Pons (tissue), 1 donor: ENCODE results near the gene TAS2R50.

ENCODE experiments used
- DNase-seq: peaks from one replicate; pipeline ENCODE4 v3.0.0-alpha.2; 2016; ENCODE audit warnings: low spot score

Gene TAS2R50

DNA sequence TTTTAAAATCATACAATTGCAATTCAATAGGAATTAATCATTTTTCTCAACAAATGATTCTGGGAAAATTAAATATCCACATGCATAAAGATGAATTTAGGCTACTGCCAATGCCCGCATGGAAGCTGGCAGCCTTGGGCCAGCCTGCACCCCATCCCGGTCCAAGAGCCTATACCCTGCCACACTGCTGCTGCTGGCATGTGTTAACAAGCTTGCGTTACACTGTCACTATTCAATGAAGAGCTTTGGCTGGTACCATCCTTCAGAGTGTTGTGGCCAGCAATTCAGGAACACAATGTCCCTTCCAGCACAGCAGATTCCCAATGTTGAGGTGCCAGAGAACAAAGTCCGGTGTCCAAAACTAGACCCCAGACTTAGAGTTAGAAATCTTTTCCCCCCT is 34.1 kb downstream of the TAS2R50 start:
- peak; percentile 25 for DNase-seq

DNA sequence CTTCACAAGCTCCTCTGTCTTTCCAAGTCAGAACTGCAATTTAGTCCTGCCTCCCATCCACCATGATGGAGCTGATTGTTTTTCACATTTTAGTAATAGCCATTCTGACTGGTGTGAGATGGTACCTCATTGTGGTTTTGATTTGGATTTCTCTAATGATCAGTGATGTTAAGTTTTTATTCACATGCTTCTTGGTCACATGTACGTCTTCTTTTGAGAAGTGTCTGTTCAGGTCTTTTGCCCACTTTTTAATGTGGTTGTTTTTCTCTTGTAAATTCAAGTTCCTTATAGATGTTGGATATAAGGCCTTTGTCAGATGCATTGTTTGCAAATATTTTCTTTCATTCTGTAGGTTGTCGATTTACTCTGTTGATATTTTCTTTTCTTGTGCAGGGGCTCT is 43.5 kb downstream of the TAS2R50 start:
- DNase-seq, result no peak

DNA sequence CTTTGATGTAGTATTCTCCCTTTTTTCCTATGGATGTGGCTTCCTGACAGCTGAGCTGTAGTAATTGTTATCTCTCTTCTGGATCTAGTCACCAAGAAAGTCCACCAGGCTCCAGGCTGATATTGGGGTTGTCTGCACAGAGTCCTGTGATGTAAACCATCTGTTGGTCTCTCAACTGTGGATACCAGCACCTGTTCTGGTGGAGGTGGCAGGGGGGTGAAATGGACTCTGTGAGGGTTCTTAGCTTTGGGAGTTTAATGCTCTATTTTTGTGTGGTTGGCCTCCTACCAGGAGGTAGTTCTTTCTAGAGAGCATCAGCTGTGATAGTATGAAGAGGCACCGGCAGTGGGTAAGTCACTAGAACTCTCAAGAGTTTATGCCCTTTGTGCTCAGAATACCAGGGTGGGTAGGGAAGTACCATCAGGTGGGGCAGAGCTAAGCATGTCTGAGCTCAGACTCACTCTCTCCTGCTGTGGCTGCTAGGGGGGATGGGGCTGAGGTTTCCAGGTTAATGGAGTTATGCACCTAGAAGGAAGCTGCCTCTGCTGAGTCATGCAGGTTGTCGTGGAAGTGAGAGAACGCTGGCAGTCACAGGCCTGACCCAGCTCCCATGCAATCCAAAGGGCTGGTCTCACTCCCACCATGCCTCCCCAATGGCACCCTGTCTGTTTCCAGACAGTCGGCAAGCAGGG is 44.6 kb downstream of the TAS2R50 start:
- DNase-seq, result no peak

DNA sequence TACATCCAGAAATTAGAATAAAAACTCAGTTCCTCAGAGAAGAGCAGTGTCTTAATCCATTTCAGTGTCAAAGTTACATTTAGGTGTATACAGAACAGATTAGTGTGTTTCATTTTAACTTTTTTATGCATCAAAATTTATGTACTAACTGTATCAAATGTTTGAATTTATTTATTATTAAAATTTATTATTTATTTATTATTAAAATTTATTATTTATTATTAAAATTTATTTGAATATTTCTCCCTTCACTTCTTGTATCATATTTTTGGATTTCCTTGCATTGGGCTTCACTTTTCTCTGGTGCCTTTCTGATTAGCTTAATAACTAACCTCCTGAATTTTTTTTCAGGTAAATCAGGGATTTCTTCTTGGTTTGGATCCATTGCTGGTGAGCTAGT is 45.3 kb downstream of the TAS2R50 start:
- DNase-seq, result no peak

DNA sequence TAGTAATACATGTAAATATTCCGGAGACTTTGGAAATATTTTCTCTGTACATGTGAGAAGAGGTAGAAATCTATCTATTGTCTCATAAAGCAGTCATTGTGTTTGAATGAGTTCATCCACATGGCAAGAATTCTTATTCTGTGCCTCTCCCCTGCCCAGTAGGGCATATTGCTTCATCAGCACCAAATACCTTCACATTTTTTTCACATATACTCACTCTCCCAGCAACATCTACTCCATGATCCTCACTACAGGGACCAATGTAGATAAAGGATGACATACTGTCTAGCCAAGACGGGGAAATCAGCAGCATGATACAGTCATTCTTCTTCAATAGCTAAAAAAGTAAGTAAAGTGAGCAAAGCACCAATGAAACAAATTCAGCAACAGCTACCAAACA is 46.3 kb downstream of the TAS2R50 start:
- no peak for DNase-seq

DNA sequence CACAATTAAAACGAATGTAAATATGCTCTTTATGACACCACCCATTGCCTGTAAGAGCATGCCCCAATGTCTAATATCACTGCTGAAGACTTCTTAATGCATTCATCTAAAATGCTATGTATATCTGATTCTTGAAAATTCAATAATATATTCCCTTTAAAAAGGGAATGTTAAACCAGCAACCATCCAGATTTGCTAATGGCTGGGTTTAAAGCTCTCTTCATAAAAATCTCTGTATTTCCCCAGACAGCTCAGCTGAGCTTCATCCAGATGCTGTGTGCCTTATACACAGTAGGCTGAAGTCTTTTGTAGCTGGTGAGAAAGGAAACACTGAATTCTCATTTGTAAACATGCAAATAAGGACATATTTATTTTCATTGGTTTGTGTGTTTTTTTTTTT is 47.5 kb downstream of the TAS2R50 start, which contains the start of gene TAS2R14:
Gene TAS2R14 (minus strand): TSS at position 101 of the 400 bp plus-strand sequence. CDS start 56 bp downstream, at position 45.
- no peak for DNase-seq

DNA sequence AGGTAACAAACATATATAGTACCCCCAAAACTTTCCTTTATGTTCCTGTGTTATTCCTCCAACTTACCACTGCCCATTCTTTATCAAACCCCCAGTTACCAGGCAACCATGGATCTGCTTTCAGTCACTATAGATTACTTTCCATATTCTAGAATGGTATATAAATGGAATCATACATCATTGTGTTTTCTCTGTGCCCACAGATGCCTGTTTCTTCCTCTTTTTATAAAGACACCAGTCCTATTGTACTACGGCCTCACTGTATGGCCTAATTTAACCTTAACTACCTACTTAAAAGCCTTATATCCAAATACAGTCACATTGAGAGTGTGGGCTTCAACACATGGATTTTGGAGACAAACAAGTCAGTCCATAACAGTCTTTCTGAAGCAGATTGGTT is 50.2 kb downstream of the TAS2R50 start:
- DNase-seq, result no peak
